ENCODE measurements around the gene COQ10B.

Gene COQ10B

DNA sequence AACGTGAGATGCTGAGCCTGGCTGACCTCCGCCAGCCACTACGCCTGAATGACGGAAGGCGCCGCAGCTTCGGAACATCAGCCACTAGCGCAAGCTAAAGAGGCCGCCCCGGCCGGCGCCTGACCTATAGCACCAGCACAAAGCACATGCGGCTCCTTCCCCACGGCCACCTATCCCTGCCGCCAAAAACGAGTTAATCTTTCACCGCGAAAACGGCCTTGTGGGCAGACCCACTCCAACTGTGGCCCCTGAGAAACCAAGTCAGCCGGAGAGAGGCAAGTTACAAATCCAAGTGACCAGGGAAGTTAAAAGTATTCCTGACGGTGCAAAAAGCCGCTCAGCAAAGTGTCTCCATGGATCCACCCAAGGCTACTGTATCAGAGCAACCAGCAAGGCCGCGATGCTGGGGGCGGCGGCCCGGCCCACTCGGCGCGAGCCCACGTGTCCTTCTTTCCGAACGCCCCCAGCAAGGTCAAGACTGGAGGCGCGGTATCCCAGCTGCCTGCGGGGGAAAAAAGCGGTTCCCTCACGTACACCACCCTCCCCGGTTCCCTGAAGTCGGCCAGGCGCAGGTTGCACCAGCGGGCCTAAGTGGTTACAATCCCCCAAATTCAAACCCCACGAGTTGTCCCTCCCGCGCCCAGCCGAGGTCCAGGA lies 45.7 kb downstream of the COQ10B start:
- in situ Hi-C loops (cut with MboI; ENCODE audit: low sequenced_read_pairs), result no loop called here

- in situ Hi-C loops (cut with MboI; ENCODE audit: low sequenced_read_pairs), result no loop called here
Observed at GRCh38 chr2:197499594-197500502, 46.5 kb downstream of the COQ10B start, which contains the start of the genes HSPD1 and HSPE1. HSPD1 (minus strand) TSS chr2:197499840; CDS start chr2:197498848, 992 bp downstream. HSPE1 (plus strand) TSS chr2:197500379; CDS start chr2:197500437, 58 bp downstream.

DNA sequence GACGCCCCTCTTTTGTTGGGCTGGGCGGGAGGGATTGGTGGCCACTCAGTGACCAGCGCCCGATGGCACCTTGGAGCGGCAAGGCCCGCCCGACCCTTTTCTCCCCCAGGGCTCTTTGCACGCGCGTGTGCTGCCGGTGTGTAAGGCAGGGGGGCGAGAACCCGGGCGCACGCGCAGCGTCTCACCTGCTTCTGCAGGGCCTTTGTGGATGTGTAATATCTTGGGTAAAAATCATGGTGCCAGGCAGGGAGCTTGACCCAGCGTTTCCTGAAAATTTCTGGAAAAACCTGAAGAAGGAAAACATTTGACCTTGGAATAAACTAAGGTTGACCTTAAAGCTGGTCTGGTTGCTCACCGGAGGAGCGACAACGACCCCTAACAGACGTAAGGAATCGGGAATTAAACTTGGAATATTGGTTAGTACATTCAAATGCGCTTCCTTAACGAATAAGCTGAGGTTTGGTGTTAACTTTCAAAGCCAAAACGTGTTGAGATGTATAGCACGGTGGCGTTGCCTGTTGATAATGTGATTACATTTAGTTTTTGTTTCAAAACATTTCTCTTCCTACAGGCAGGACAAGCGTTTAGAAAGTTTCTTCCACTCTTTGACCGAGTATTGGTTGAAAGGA lies 47.3 kb downstream of the COQ10B start:
- in situ Hi-C loops (cut with MboI; ENCODE audit: low sequenced_read_pairs), result no loop called here

DNA sequence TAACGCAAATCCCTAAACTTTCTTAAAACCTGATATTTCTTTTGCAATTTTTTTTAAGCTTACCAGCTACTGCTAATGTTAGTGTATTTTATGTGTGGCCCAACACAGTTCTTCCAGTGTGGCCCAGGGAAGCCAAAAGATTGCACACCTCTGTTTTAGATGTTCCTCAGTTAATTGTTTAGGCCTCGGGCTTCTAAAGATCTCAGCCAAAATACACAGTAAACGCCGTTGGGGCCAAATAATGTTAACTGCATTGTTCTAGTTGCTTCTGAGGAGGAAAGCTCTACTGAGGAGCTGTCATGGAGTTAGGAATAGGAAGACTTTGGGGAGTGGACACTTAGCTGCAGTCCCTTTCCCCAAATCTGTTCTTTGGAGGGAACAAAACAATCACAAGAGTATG lies 48.8 kb downstream of the COQ10B start:
- in situ Hi-C loops (cut with MboI; ENCODE audit: low sequenced_read_pairs), result no loop called here

DNA sequence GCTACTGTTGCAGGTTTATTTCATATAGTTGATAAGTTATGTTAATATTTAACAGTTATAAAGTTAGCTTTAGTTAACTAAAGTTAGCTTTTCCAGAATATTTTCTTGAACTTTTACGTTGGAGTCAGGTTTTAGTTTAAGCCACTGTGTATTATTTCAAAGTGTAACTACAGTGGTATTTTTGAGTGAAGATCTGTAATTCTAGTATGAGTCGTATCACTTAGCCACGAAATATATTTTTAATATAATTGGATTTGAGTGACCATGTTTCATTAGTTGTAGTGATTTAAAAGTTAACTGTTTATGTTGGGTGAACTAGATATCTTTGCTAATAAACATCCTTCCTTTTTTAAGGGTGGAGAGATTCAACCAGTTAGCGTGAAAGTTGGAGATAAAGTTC lies 49.3 kb downstream of the COQ10B start:
- in situ Hi-C loops (cut with MboI; ENCODE audit: low sequenced_read_pairs), result no loop called here

GRCh38 chr2:197504000-197504399 lies 50.6 kb downstream of the COQ10B start:
- in situ Hi-C loops (cut with MboI; ENCODE audit: low sequenced_read_pairs), result no loop called here

DNA sequence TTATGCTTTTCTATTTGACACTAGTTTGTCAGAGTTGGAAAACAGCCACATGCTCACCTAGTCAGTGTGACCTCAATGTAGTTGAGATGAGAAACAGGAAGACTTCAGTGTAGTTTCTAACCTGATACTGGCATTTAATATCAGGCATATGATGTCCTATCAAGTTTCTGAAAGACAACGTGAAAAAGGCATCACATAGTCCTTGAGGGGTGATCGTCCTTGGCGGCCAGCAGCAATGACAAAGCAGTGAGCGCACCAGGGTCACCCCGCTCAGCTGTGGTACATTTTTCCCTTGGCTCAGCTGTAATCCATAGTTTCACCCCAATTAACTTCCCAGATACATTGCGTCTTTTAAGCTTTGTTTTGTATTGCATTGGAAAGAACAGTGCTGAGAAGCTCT lies 51.2 kb downstream of the COQ10B start:
- in situ Hi-C loops (cut with MboI; ENCODE audit: low sequenced_read_pairs), result no loop called here

DNA sequence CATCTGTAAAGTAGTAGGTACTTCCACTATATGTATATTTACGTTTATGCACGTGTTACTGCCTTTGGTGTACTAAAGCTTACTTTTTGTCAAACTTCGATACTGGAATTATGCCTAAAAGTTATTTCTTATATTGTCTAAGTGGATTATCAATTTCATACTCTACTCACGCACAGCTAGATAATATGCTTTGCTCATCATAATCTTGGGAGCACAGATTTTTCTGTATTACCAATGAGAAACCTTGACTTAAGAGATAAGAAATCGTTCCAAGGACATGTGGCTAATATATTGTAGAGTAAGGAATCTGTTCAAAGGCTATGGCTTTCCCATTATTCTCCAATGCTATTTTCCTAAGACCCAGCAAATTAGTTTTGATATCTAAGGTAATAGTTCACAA lies 53.3 kb downstream of the COQ10B start:
- in situ Hi-C loops (cut with MboI; ENCODE audit: low sequenced_read_pairs), result no loop called here

DNA sequence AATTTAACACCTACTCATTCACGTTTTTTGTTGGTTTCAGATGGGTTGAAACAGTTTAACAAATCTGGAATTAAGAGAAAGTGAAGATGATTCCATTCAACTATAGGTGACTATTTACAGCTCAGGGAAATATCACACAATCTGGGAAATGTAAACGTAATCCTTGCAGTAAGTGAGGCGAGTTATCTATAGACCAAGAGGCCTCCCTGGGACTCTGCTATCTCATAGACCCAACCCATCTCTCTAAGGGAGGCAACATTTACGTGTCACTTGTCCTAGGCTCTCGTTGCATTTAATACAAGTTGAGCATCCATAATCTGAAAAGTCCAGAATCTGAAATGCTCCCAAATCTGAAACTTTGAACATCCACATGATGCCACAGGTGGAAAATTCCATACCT lies 60.6 kb downstream of the COQ10B start:
- in situ Hi-C loops (cut with MboI; ENCODE audit: low sequenced_read_pairs), result no loop called here

DNA sequence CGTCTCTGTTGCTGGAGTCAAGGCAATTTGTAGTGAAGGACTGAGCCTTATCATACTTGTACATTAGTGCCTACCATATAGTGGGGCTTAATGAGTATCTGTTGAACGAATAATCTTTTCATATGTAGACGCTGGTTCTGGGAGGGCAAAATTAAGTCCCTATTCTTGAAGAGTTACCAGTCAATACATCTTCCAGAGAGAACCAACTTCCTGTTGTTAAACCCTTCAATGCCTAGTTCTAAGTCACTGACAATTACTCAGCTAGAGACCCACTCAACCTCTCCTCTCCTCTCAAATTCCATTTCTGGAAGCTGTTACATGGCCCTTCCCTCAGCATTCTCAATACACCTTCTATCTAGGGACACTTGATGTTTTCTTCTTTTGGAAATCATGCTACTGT lies 61.4 kb downstream of the COQ10B start:
- in situ Hi-C loops (cut with MboI; ENCODE audit: low sequenced_read_pairs), result no loop called here

DNA sequence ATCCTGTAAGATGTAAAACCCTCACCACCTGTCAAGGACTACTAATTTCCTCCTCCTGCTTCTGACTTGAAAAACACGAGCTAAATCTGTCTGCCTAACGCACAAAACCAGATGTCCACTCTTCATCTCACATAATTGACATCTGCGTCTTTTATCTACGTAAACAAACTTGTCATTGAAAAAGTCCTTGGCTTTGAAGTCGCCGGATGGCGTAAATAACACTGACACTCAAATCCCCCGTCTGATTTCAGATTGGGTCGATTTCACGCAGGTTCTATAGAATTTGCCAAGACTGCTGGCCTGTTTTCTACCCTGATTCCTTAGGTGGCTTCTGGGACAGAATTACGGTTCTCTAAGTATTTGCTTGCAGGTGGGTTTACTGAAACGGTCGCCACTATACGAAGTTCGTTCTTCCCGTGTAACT lies 62.0 kb downstream of the COQ10B start:
- in situ Hi-C loops (cut with MboI; ENCODE audit: low sequenced_read_pairs), result no loop called here

DNA sequence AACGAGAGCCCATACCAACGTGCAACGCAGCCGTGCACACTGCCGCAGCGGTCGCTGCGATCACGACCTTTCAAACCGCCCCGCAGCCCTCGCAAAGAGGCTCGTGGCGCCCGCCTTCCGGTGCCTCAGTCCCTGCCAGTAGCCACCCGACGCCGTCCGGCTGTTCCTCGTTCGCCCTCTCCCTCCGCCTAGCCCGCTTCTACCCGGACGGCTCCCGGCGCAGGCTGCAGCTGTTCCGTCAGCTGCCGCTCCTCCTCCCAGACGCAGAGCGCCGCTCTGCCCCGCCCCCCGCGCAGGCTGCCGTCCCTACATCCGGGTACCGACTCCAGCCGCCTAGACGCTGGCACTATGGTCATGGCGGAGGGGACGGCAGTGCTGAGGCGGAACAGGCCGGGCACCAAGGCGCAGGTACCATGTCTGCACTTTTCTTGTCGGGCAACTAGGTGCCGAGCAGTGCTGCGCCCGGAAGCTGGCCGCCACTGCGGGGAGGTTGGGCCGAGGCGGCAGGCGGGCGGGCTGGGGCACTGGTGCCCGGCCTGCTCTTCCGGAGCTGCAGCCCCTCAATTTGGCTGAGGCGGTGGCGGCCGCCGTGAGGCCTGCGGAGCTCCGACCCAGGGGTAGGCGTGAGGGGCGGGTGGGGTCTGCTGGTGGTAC lies 62.5 kb downstream of the COQ10B start, which contains the start of gene MOB4:
MOB4 (plus strand) TSS at position 328 of the 654 bp plus-strand sequence; CDS start at position 349, 21 bp downstream.
- in situ Hi-C loops (cut with MboI; ENCODE audit: low sequenced_read_pairs), result no loop called here

DNA sequence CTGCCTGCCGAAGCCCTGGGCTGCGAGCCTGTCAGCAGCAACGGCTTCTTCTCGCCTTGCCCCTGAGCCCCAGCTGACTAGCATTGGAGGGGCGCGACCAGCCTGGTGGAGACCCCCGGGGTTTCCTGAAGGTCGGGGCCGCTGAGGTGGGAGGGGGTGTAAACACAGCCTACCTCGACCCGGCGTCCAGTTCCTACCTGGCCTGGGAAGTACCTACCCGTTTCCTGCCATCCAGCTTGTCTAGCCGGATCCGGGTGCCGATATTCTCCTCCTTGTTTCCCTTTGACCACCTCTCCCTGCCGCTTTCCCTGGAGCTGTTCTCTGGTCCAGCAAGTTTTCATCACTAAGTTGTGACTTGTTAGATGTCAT lies 63.0 kb downstream of the COQ10B start:
- in situ Hi-C loops (cut with MboI; ENCODE audit: low sequenced_read_pairs), result no loop called here

DNA sequence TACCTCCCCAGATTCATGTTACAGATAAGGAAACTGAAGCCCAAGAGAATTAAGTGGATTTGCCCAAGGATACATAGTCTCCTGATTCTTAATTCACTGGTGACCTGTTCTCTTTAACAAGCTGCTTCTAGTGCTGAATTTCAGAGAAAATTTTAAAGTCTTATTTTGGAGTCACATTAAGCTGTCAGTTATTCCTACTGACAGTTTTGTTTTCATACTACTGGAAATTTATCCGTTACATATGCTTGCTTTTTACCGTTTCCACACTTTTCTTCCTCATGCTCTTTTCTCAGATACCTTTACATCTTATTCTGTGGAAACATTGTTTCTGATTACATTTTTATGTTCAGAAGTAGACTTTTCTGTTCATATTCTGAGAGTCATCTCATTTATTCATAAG lies 63.8 kb downstream of the COQ10B start:
- in situ Hi-C loops (cut with MboI; ENCODE audit: low sequenced_read_pairs), result no loop called here

Data from HL-60/S4 treated with phorbol 12-myristate 13-acetate at 8.2 ng/mL for 4 days and 3 days (cell line).